Lung (tissue), 13 donors: ENCODE data around the gene TMEM59L. TPM values are rescaled to one million over a fixed set of nuclear protein-coding genes. Genes with fewer than 3 reads are reported as not detected.

Source experiments
- ATAC-seq: fragments of 200-7000 bp; cut with Tn5 transposase; one replicate; pipeline ENCODE4 v1.9.1; 2020; ENCODE audit warnings: moderate number of reproducible peaks; ENCODE audit not compliant: insufficient read depth, low FRiP score
- DNase-seq, 3 donors: peaks; one replicate each; pipeline ENCODE4 v3.0.0-alpha.2; 2013 to 2017
- H3K27ac ChIP-seq, 2 donors: one replicate each; pipeline ENCODE4 v1.5.1; 2013; ENCODE audit warnings: mild to moderate bottlenecking in 2 of 2, moderate library complexity in 2 of 2, control low read depth in 1 of 2, inconsistent platforms in 1 of 2, low read depth in 1 of 2, low read length in 1 of 2
- H3K27me3 ChIP-seq, 3 donors: one replicate each; pipeline ENCODE4 v1.5.1; 2013; ENCODE audit warnings: low read length in 2 of 3; ENCODE audit not compliant: control insufficient read depth in 3 of 3, insufficient read depth in 3 of 3
- H3K36me3 ChIP-seq, 4 donors: one replicate each; pipeline ENCODE4 v1.5.1; 2013; ENCODE audit warnings: low read length in 4 of 4, mild to moderate bottlenecking in 1 of 4, moderate library complexity in 1 of 4; ENCODE audit not compliant: control insufficient read depth in 4 of 4, insufficient read depth in 4 of 4
- H3K4me1 ChIP-seq, 5 donors: one replicate each; pipeline ENCODE4 v1.5.1; 2013; ENCODE audit warnings: low read length in 5 of 5, mild to moderate bottlenecking in 2 of 5, moderate library complexity in 1 of 5; ENCODE audit not compliant: control insufficient read depth in 5 of 5, insufficient read depth in 5 of 5
- H3K4me3 ChIP-seq: one replicate; pipeline ENCODE4 v1.5.1; 2013; ENCODE audit warnings: mild to moderate bottlenecking, control low read depth, moderate library complexity
- H3K9ac ChIP-seq, 2 donors: one replicate each; pipeline ENCODE4 v1.5.1; 2013; ENCODE audit warnings: low read length in 2 of 2, control low read depth in 1 of 2; ENCODE audit not compliant: insufficient read depth in 1 of 2
- H3K9me3 ChIP-seq, 4 donors: one replicate each; pipeline ENCODE4 v1.5.1; 2013; ENCODE audit warnings: low read length in 3 of 4, mild to moderate bottlenecking in 1 of 4, moderate library complexity in 1 of 4; ENCODE audit not compliant: control insufficient read depth in 4 of 4, insufficient read depth in 3 of 4
- WGBS, 2 donors: extraction: QIAGEN DNeasy Blood & Tissue Kit; methylation state at CpG; one replicate each; pipeline ENCODE4 v1.1.7; 2013; 5-methylcytosine and 5-hydroxymethylcytosine counted together
- polyA plus RNA-seq, 2 donors: library from polyadenylated mRNA; stranded (reverse); fragments of 200-250 nt; gene quantifications; one replicate each; pipeline ENCODE4 v1.2.1, GENCODE V29; 2013
- small RNA-seq: library from RNA; depleted of rRNA; stranded (forward); fragments of <200 nt; gene quantifications from one replicate; pipeline ENCODE3, GENCODE V24; 2014; ENCODE audit warnings: low replicate concordance
- total RNA-seq, 2 donors: library from RNA; depleted of rRNA in 1 of 2; stranded (reverse); fragments of >200 nt in 1 of 2; gene quantifications; one replicate each; pipeline ENCODE4 v1.2.1, GENCODE V29; 2014 to 2021
- TF ChIP-seq, protein P1 (sequence below): IDR thresholded peaks from 2 replicates; pipeline ENCODE4 v1.5.1; 2012; ENCODE audit warnings: mild to moderate bottlenecking; ENCODE audit errors: control extremely low read depth, extremely low read depth
- donor health status: control.
- donor health status: control.
- donor health status: Bipolar disorder and iron deficiency.
- donor health status: healthy.
- donor health status: DM: yes; HTN: yes; CAD: no.

TMEM59L gene
- total and polyA plus RNA-seq, 4 donors, result 0.49 to 2.8 (median 1.4) TPM

DNA sequence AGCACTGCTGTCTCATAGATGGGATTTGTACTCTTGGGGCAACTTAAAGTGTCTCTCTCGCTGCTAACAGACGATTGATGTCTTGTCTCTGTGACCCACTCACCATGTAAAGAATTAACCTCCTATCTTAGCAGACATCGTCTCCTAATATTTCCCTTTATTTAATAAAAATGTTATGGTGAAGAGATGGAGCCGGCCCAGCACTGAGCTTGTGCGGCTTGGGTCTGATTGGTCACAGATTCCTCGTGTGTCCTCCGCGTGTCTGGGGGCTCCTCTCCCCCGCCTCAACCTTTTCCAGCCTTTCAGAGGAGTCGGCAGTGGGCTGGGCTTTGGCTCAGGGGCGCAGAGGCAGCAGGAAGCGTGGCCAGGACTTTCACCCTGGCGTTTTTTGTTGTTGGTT is 57.6 kb downstream of the TMEM59L start:
- H3K27me3 ChIP-seq, result no peaks in the 10 kb centered on the region
- H3K4me3 ChIP-seq, result no peak overlapping the region
- TF ChIP-seq, protein P1, sequence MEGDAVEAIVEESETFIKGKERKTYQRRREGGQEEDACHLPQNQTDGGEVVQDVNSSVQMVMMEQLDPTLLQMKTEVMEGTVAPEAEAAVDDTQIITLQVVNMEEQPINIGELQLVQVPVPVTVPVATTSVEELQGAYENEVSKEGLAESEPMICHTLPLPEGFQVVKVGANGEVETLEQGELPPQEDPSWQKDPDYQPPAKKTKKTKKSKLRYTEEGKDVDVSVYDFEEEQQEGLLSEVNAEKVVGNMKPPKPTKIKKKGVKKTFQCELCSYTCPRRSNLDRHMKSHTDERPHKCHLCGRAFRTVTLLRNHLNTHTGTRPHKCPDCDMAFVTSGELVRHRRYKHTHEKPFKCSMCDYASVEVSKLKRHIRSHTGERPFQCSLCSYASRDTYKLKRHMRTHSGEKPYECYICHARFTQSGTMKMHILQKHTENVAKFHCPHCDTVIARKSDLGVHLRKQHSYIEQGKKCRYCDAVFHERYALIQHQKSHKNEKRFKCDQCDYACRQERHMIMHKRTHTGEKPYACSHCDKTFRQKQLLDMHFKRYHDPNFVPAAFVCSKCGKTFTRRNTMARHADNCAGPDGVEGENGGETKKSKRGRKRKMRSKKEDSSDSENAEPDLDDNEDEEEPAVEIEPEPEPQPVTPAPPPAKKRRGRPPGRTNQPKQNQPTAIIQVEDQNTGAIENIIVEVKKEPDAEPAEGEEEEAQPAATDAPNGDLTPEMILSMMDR, result no peak
- no peak overlapping the region for H3K27ac ChIP-seq
- 89 to 91% methylated on average over 13 of the region's 13 CpGs for WGBS, 2 donors
- peaks cover 0 to 6% (median 0%) of the 10 kb centered on the region in 4 donors for H3K9me3 ChIP-seq
- DNase-seq (no peak), ATAC-seq (no peak)
- peaks cover 0 to 47% (median 0%) of the 10 kb centered on the region in 4 donors for H3K36me3 ChIP-seq
- no peak overlapping the region for H3K9ac ChIP-seq
- peaks cover 0 to 14% (median 2%) of the 10 kb centered on the region in 5 donors for H3K4me1 ChIP-seq

Small RNAs within 50 kb of the gene (small RNA-seq; reads per million reads assigned to genes)
- not detected for gene RN7SL155P

Other genes with a start within 250 kb of the TMEM59L start
- gene GDF15, start 226.7 kb upstream of the TMEM59L start, total RNA-seq, result 10 to 100 TPM; 49.7 to 64.0 TPM
- gene GDF15, start 226.7 kb upstream of the TMEM59L start, polyA plus RNA-seq, result 100 to 1,000 TPM in 1 of 2 donors, 10 to 100 TPM in 1; 45.4 to 119 TPM
- gene LRRC25, start 215.2 kb upstream of the TMEM59L start, total RNA-seq, result 10 to 100 TPM in 1 of 2 donors, 1 to 10 TPM in 1; 8.5 to 38.0 TPM
- gene LRRC25, start 215.2 kb upstream of the TMEM59L start, polyA plus RNA-seq, result 100 to 1,000 TPM in 1 of 2 donors, 10 to 100 TPM in 1; 16.1 to 119 TPM
- gene SSBP4, start 193.5 kb upstream of the TMEM59L start, total RNA-seq, result 10 to 100 TPM; 31.7 to 95.3 TPM
- 10 to 100 TPM; 60.3 to 84.4 TPM for gene SSBP4, start 193.5 kb upstream of the TMEM59L start, polyA plus RNA-seq
- gene ISYNA1, start 174.7 kb upstream of the TMEM59L start, total RNA-seq, result 10 to 100 TPM; 24.9 to 56.7 TPM
- gene ISYNA1, start 174.7 kb upstream of the TMEM59L start, polyA plus RNA-seq, result 10 to 100 TPM; 14.7 to 25.1 TPM
- gene ELL, start 90.8 kb upstream of the TMEM59L start, total RNA-seq, result 10 to 100 TPM; 17.5 to 23.8 TPM
- 10 to 100 TPM in 1 of 2 donors, 1 to 10 TPM in 1; 9.3 to 26.8 TPM for gene ELL, start 90.8 kb upstream of the TMEM59L start, polyA plus RNA-seq
- 100 to 1,000 TPM; 168 to 225 TPM for gene FKBP8, start 69.3 kb upstream of the TMEM59L start, total RNA-seq
- 100 to 1,000 TPM; 235 to 357 TPM for gene FKBP8, start 69.3 kb upstream of the TMEM59L start, polyA plus RNA-seq
- gene KXD1, start 55.0 kb upstream of the TMEM59L start, total RNA-seq, result 10 to 100 TPM; 51.3 to 85.9 TPM
- gene KXD1, start 55.0 kb upstream of the TMEM59L start, polyA plus RNA-seq, result 100 to 1,000 TPM in 1 of 2 donors, 10 to 100 TPM in 1; 63.7 to 117 TPM
- 100 to 1,000 TPM; 689 to 926 TPM for gene UBA52, start 41.0 kb upstream of the TMEM59L start, total RNA-seq
- 1,000 to 10,000 TPM; 1,135 to 1,266 TPM for gene UBA52, start 41.0 kb upstream of the TMEM59L start, polyA plus RNA-seq
- 100 to 1,000 TPM in 1 of 2 donors, 10 to 100 TPM in 1; 51.4 to 114 TPM for gene REX1BD, start 24.1 kb upstream of the TMEM59L start, total RNA-seq
- 10 to 100 TPM; 73.4 to 92.5 TPM for gene REX1BD, start 24.1 kb upstream of the TMEM59L start, polyA plus RNA-seq
- 10 to 100 TPM; 13.3 to 36.9 TPM for gene CRLF1, start 6.1 kb upstream of the TMEM59L start, total RNA-seq
- gene CRLF1, start 6.1 kb upstream of the TMEM59L start, polyA plus RNA-seq, result 10 to 100 TPM; 12.8 to 48.2 TPM
- 10 to 100 TPM; 11.0 to 18.0 TPM for gene KLHL26, start 24.2 kb downstream of the TMEM59L start, total RNA-seq
- gene KLHL26, start 24.2 kb downstream of the TMEM59L start, polyA plus RNA-seq, result 1 to 10 TPM; 4.1 to 5.9 TPM
- 10 to 100 TPM in 1 of 2 donors, 1 to 10 TPM in 1; 4.2 to 16.0 TPM for gene CRTC1, start 70.8 kb downstream of the TMEM59L start, total RNA-seq
- gene CRTC1, start 70.8 kb downstream of the TMEM59L start, polyA plus RNA-seq, result 1 to 10 TPM; 5.8 to 8.7 TPM
- 1 to 10 TPM in 1 of 2 donors, not detected in 1; 3.5 TPM for gene COMP, start 178.4 kb downstream of the TMEM59L start, total RNA-seq
- gene COMP, start 178.4 kb downstream of the TMEM59L start, polyA plus RNA-seq, result 1 to 10 TPM; 1.7 to 2.4 TPM
- gene UPF1, start 219.1 kb downstream of the TMEM59L start, total RNA-seq, result 10 to 100 TPM; 78.8 to 89.2 TPM
- 10 to 100 TPM; 48.3 to 50.1 TPM for gene UPF1, start 219.1 kb downstream of the TMEM59L start, polyA plus RNA-seq